ENCODE measurements around the gene TRPV3. TPM values are rescaled to one million over a fixed set of nuclear protein-coding genes. Genes with fewer than 3 reads are reported as not detected.

The TRPV3 gene
- total RNA-seq, 1 donor from 2014 or later = 0.16 TPM

DNA sequence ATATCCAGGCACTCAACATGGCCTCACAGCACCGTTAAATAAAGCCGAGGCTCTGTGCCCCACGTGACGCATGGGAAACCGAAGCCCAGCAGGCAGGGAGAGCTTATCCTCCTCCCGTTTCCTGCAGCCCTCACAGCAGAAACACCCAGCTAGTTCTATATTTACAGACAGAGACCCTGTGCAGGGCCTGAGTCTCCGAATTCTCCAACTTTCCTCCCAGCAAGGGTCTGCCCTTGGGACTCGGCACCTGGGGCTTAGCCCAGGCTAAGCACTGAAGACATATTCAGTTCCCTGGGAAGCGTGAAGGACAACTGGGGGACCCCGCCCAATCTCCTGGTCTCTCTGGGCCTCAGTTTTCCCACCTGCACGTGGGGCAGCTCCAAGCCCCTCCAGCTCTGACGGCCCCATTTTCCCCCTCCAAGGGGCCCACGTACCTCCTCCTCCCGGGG, 29.2 kb downstream of the TRPV3 start:
- DNase-seq (ENCODE audit: low read depth) = no peak
- peaks cover 1% of the 10 kb centered on the region for H3K9me3 Mint-ChIP-seq (ENCODE audit: unreplicated experiment)
- TF ChIP-seq EZH2 (IDR thresholded peaks at IDR 0.05; ENCODE audit: insufficient read depth, low read length) = no peak
- TF ChIP-seq, protein P1, sequence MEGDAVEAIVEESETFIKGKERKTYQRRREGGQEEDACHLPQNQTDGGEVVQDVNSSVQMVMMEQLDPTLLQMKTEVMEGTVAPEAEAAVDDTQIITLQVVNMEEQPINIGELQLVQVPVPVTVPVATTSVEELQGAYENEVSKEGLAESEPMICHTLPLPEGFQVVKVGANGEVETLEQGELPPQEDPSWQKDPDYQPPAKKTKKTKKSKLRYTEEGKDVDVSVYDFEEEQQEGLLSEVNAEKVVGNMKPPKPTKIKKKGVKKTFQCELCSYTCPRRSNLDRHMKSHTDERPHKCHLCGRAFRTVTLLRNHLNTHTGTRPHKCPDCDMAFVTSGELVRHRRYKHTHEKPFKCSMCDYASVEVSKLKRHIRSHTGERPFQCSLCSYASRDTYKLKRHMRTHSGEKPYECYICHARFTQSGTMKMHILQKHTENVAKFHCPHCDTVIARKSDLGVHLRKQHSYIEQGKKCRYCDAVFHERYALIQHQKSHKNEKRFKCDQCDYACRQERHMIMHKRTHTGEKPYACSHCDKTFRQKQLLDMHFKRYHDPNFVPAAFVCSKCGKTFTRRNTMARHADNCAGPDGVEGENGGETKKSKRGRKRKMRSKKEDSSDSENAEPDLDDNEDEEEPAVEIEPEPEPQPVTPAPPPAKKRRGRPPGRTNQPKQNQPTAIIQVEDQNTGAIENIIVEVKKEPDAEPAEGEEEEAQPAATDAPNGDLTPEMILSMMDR (IDR thresholded peaks at IDR 0.05; ENCODE audit: insufficient read depth, low read depth, low read length) = no peak

DNA sequence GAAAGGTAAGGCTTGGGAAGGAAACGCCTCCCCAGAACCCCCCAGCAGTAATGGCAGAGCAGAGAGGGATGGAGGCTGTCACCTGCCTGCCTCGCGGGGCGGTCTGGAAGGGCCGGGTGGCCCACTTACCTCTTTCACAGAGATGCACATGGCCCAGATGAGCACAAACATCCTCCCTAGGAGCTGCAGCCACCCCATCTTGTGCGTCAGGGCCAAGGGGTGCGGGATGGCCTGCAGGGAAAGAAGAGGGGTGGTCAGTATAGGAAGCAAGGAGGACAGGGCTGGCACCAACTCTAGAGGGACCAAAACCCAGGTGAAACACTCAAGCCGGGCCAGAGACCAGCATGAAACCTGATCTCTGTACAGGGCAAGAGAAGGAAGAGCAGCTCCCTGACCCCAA, 29.7 kb downstream of the TRPV3 start:
- H4K20me1 ChIP-seq (ENCODE audit: insufficient read depth, low read length) = no peaks in the 10 kb centered on the region
- H3K27me3 Mint-ChIP-seq (ENCODE audit: low read depth, unreplicated experiment) = peaks cover 2% of the 10 kb centered on the region
- no peak overlapping the region for H3K9ac ChIP-seq (ENCODE audit: low read length)
- H3K4me1 Mint-ChIP-seq (ENCODE audit: low read depth, unreplicated experiment) = no peaks in the 10 kb centered on the region
- H3K9me3 ChIP-seq (ENCODE audit: insufficient read depth, low read depth, low read length) = no peaks in the 10 kb centered on the region
- H3K27me3 ChIP-seq (ENCODE audit: insufficient read depth, low read length) = no peaks in the 10 kb centered on the region
- H3K4me3 Mint-ChIP-seq (ENCODE audit: unreplicated experiment) = no peak overlapping the region
- H3K27ac Mint-ChIP-seq (ENCODE audit: unreplicated experiment) = no peak overlapping the region
- H3K4me1 ChIP-seq (ENCODE audit: insufficient read depth, low read length) = peaks cover 6% of the 10 kb centered on the region
- no peak overlapping the region for H3K4me3 ChIP-seq (ENCODE audit: insufficient read depth, low read depth, low read length)
- FAIRE-seq = no peak
- H3K4me2 ChIP-seq (ENCODE audit: low read length) = no peak overlapping the region
- H2AFZ ChIP-seq (ENCODE audit: low read depth, low read length) = no peak overlapping the region
- H3K79me2 ChIP-seq (ENCODE audit: insufficient read depth, low read length) = no peaks in the 10 kb centered on the region
- no peak overlapping the region for H3K27ac ChIP-seq (ENCODE audit: low read depth, low read length)
- DNase-seq (ENCODE audit: low read depth) = no peak
- no peak for TF ChIP-seq EZH2 (IDR thresholded peaks at IDR 0.05; ENCODE audit: insufficient read depth, low read length)
- TF ChIP-seq, protein P1 (IDR thresholded peaks at IDR 0.05; ENCODE audit: insufficient read depth, low read depth, low read length) = no peak
- H3K36me3 ChIP-seq (ENCODE audit: insufficient read depth, low read length) = no peaks in the 10 kb centered on the region
- no peaks in the 10 kb centered on the region for H3K9me3 Mint-ChIP-seq (ENCODE audit: unreplicated experiment)
- no peaks in the 10 kb centered on the region for H3K36me3 Mint-ChIP-seq (ENCODE audit: low read depth, unreplicated experiment)

More for the DNA sequence above, 29.2 kb downstream of the TRPV3 start:
- Histone ChIP-seq H3K4me1 (ENCODE audit: insufficient read depth, low read length) (peaks cover 6% of the 10 kb centered on the region), H3K36me3 (ENCODE audit: insufficient read depth, low read length) (no peaks in the 10 kb centered on the region), H2AFZ (ENCODE audit: low read depth, low read length) (peak overlapping the region; percentile 9), H4K20me1 (ENCODE audit: insufficient read depth, low read length) (no peaks in the 10 kb centered on the region), H3K4me3 (ENCODE audit: insufficient read depth, low read depth, low read length) (no peak overlapping the region), H3K27me3 (ENCODE audit: insufficient read depth, low read length) (no peaks in the 10 kb centered on the region), H3K9ac (ENCODE audit: low read length) (no peak overlapping the region), H3K27ac (ENCODE audit: low read depth, low read length) (no peak overlapping the region), H3K79me2 (ENCODE audit: insufficient read depth, low read length) (no peaks in the 10 kb centered on the region), H3K4me2 (ENCODE audit: low read length) (peak overlapping the region; percentile 49), H3K9me3 (ENCODE audit: insufficient read depth, low read depth, low read length) (no peaks in the 10 kb centered on the region)
- Mint-ChIP-seq H3K4me3 (ENCODE audit: unreplicated experiment) (no peak overlapping the region), H3K27ac (ENCODE audit: unreplicated experiment) (no peak overlapping the region), H3K36me3 (ENCODE audit: low read depth, unreplicated experiment) (no peaks in the 10 kb centered on the region), H3K27me3 (ENCODE audit: low read depth, unreplicated experiment) (peaks cover 6% of the 10 kb centered on the region), H3K4me1 (ENCODE audit: low read depth, unreplicated experiment) (no peaks in the 10 kb centered on the region)
- no peak for FAIRE-seq

DNA sequence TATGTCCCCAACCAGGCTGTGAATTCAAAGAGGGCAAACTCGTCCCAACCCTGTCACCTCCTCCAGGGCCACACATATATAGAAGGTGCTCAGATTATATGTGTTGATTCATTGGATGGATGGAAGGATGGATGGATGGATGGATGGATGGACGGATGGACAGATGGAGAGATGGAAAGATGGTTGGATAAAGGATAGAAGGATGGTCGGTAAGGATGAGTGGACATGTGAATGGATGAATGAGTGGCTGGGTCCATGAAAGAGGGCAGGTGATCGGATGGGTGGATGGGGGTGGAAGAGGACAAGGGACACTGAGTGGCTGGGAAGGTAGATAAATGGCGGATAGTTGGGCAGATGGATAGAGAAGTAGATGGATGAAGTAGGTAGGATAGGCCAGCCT, 30.1 kb downstream of the TRPV3 start:
- TF ChIP-seq EZH2 (IDR thresholded peaks at IDR 0.05; ENCODE audit: insufficient read depth, low read length) = no peak
- TF ChIP-seq, protein P1 (IDR thresholded peaks at IDR 0.05; ENCODE audit: insufficient read depth, low read depth, low read length) = no peak
- H3K79me2 ChIP-seq (ENCODE audit: insufficient read depth, low read length) = no peaks in the 10 kb centered on the region
- no peaks in the 10 kb centered on the region for H3K36me3 ChIP-seq (ENCODE audit: insufficient read depth, low read length)
- peaks cover 6% of the 10 kb centered on the region for H3K4me1 ChIP-seq (ENCODE audit: insufficient read depth, low read length)
- H4K20me1 ChIP-seq (ENCODE audit: insufficient read depth, low read length) = no peaks in the 10 kb centered on the region
- H3K9me3 ChIP-seq (ENCODE audit: insufficient read depth, low read depth, low read length) = no peaks in the 10 kb centered on the region
- FAIRE-seq (no peak), DNase-seq (ENCODE audit: low read depth) (no peak)
- Mint-ChIP-seq H3K27ac (ENCODE audit: unreplicated experiment) (no peak overlapping the region), H3K4me1 (ENCODE audit: low read depth, unreplicated experiment) (no peaks in the 10 kb centered on the region), H3K9me3 (ENCODE audit: unreplicated experiment) (no peaks in the 10 kb centered on the region), H3K27me3 (ENCODE audit: low read depth, unreplicated experiment) (peaks cover 2% of the 10 kb centered on the region), H3K36me3 (ENCODE audit: low read depth, unreplicated experiment) (no peaks in the 10 kb centered on the region), H3K4me3 (ENCODE audit: unreplicated experiment) (no peak overlapping the region)
- no peak overlapping the region for H3K9ac ChIP-seq (ENCODE audit: low read length)
- H3K4me2 ChIP-seq (ENCODE audit: low read length) = no peak overlapping the region
- H3K27ac ChIP-seq (ENCODE audit: low read depth, low read length) = no peak overlapping the region
- no peak overlapping the region for H3K4me3 ChIP-seq (ENCODE audit: insufficient read depth, low read depth, low read length)
- no peaks in the 10 kb centered on the region for H3K27me3 ChIP-seq (ENCODE audit: insufficient read depth, low read length)
- H2AFZ ChIP-seq (ENCODE audit: low read depth, low read length) = no peak overlapping the region

Measured in astrocyte (in vitro differentiated cells and primary cell).